ENCODE data around the gene KRTAP10-4. TPM values are rescaled to one million over a fixed set of nuclear protein-coding genes. Genes with fewer than 3 reads are reported as not detected.
"Not testable (repeated sequence)": the region's sequence is repeated elsewhere in the genome, so short reads cannot be mapped to it uniquely, and the experiment has no call there.

Gene KRTAP10-4
- polyA plus RNA-seq, 1 donor = not detected

DNA sequence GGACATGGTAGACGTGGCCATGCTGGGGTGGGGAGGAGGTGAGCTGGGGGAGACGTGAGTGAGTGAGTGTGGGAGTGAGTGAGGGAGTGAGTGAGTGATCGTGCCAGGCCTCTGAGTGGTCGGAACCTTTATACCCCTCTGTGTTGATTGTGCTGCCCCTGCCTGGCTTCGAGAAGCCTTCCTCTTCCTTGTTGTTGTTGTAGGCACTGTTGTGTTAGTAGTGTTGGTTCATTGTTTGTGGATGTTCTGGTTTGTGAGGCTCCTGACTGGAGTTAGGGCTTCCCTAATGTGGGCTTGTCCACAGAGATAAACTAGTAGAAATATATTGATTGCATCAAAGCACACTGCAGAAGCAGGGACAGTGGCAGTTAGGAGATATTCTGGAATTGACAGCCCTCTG is 14.8 kb upstream of the KRTAP10-4 start, which contains the start of gene KRTAP10-3:
TSS of gene KRTAP10-3 (minus strand) at position 101 of the 400 bp plus-strand sequence. CDS start at position 21, 80 bp downstream.
- no peak for DNase-seq

DNA sequence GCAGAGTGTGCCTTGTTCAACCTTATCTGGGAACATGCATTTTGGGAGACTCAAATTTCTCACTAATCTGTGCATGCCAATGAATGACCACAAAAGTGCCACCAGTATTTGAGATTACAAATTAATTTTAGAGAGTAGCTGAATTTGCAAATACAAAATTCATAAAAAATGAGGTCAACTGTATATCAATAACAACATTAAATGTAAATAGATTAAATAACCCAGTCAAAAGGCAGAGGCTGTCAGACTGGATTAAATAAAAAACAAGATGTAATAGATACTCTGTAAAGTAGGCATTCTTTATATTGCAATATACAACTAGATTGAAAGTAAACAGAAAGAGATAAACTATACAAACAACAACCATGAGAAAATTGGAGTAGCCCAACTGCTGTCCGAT is 9.4 kb upstream of the KRTAP10-4 start:
- DNase-seq = no peak

DNA sequence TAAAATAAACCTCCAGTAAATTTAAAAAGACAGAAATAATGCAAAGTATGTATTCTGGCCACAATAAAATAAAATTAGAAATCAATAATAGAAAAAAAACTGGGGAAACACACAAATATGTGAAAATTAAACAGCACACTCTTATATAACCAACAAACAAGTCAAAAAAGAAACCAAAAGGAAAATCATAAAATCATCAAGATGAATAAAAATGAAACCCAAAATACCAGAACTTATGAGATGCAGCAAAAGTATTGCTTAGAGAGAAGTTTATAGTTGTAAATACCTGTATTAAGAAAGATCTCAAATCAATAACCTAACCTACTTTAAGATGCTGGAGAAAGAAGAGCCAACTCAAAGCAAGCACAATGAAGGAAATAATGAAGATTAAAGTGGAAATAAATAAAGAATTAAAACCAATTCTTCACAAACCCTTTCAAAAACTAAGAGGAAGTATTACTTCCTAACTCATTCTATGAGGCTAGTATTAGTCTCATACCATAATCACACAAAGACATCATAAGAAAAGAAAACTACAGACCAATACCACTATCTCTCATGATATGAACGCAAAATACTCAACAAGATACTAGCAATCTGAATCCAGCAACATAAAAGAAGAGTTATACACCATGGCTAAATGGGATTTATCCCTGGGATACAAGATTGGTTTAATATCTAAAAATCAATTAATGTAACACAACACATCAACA is 8.5 kb upstream of the KRTAP10-4 start:
- DNase-seq = no peak

DNA sequence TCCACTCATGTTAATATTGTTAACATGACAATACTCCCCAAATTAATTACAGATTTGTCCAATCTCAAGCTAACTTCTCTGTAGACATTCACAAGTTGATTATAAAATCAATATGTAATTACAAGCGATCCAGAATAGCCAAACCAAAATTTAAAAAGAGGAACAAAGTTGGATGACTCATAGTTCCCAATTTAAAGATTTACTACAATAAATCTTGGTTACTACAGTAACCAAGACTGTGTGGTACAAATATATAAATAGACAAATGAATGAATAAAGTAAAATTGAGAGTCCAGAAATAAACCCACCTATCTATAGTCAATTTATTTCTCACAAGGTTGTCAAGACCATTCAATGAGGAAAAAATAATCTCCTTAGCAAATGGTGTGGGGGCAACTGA is 7.1 kb upstream of the KRTAP10-4 start:
- no peak for DNase-seq

DNA sequence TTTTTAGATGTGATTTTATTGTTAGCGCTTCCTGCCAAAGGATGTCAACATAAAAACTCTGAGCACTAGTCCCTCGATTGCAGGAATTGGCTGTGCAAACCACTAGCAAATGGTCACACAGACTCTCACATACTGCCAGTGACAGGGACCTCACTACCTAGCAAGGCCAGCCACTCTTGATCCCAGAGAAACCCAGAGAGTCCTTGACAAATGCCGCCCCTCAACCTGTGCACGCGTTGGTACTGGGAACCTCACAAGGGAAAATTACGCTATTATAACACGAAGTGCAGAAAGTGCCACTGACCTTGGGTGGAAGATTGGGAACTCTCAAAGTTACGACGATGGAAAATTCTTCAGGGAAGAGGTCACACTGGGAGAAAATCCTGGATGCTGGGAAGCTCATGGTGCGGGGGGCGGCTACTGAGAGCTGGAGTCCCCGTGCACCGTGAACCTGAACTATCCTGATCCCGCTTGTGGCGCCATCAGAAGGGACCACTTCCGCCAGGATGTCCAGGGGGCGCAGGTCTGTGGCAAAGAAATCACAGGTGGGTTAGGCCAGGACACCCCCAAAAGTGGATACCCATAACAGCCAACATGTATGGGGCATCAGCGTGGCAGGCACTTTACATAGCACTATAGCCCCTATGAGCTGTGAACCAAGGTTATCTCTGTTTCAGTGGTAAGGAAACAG is 5.9 kb upstream of the KRTAP10-4 start:
- no peak for DNase-seq

DNA sequence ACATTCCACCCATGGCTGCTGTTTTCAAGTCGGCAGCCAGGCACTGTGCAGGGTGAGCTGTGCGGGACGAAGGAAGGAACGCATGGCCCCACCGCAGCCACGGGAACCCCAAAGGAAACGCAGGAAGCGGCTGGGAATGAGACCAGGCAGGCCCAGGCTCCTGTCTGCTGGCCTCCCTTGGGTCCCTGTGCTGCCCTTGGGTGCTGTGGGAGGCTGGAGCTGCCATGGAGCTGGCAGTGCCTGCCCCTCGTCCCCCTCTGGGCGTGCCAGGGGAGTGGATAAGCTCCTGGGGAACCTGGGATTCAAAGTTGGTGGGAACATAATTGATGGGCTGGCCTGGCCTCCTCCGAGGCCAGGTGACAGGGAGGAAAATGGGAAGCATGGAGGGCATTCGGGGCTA is 5.3 kb upstream of the KRTAP10-4 start:
- DNase-seq = no peak

DNA sequence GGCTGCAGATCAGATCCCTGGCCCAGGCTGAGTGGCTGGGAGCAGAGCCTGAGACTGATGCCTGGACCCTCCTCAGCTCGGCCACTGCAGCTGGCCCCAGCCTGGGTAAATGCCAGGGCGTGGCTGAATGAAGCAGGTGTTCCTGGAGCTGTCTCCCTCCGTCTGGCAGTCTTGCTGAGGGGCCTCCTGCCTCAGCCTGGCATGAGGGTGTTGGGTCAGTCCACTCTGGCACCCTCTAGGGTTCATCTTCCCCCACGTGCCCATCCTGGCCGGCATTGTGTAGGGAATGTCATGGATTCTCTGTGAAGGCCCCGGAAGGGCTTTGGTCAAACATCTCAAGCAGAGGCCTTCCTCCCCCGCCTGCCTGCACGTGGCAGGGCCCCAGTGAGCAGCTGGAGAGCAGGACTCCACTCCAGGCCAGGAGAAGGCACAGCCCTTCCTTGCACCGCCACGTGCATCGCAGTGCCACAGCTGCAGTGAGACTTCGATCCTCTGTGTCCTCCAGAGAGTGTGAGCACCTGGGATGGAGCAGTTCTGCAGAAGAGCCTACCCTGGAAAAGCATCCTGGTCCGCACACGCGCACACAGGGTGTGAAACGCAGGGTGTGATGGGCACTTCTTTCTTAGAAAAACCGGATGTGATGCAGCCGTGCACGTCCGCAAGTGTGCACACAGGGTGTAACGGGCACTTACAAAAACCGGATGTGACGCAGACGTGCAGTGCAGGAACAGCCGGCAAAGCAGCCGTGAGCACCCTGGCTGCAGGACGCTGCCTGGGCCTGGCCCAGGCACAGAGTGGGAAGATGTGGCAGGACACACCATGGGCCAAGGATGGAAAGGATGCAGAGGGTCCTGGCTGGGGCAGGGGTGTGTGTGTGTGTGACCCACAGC is 4.6 kb upstream of the KRTAP10-4 start:
- DNase-seq = no peak

DNA sequence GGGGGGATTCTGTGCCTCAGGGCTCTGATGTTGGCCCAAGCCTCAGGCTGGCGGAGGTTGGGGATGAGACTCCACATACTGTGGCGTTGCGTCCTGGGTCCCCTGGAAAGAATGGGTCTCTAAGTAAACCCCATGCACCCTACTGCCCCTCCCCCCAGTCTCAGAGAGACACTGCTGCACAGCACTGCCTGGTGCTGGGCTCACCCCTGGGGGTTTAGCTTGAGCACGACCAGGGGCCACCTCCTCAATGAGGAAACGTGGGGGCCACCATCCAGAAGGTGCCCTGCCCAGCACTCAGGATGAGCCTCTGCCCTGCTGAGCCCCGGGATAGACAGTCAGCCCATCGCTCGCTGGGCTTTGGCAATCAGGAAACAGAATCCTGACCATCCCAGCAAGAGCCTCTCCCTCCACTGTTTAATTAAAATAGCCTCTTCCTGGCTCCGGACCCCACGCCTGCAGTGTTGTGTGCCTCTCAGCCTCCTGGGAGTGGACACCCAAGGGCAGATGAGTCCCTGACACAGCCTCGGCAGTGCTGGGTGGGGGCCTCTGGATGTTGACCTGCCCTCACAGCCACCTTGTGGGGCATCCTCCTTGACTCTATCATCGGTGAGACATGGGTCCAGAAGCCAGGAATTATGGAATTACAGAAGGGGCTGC is 3.5 kb upstream of the KRTAP10-4 start:
- DNase-seq = no peak

DNA sequence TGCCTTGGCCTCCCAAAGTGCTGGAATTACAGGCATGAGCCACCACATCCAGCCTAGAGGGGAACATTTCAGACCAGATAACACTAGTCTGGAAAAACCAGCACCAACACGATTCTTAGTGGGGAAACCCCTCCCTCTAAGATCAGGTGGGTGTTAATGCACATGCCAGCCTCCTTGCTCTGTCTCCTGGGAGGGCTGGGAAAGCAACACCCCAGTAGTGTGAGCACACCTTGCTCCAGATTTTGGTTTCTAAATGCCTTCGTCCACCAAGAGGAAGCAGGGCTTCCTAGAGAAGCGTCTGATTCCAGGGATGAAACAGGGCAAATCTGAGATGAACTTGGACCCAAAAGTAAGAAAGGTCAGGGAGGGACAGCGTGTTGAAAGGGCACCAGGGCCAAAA is 2.2 kb upstream of the KRTAP10-4 start:
- no peak for DNase-seq

DNA sequence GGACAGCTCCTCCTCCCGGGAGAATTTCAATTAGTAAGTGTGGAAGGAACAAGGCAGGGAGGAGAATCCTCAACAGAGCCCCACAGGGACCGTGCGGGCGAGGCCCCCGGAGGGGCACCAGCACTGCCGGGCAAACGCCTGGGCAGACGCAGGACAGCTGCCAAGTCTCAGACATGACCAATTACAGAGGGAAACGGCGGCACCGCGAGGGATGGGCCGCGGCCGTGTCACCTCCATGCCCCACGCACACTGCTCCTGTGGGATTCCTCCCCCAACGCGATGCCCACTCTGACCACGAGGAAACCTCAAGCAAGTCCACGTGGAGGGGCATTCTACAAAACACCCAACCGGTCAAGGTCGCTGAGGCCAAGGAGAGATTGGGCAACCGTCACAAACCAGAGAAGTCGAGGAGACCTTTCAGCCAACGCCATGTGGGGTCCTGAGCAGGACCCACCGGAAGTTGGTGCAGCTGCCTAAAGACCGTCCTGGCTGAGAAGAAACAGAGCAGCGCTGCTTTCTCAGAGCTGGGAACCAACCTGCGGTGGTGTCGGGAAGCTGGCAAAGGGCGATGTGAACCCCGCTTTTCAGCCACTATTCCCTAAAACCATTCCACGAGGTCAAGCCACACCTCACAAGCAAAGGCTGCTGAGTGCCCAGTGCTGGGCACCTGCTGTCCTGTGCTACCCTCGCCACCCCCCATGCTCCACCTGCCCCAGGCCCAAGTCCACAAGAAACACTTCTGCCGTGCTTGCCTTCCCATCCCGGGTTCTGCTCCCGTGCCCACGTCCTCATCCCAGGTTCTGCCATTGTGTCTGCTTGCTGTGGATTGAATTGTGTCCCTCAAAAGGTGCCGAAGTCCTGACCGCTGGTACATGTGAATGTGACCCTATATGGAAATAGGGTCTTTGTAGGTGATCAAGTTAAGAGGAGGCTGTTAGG is 1.4 kb upstream of the KRTAP10-4 start:
- no peak for DNase-seq

DNA sequence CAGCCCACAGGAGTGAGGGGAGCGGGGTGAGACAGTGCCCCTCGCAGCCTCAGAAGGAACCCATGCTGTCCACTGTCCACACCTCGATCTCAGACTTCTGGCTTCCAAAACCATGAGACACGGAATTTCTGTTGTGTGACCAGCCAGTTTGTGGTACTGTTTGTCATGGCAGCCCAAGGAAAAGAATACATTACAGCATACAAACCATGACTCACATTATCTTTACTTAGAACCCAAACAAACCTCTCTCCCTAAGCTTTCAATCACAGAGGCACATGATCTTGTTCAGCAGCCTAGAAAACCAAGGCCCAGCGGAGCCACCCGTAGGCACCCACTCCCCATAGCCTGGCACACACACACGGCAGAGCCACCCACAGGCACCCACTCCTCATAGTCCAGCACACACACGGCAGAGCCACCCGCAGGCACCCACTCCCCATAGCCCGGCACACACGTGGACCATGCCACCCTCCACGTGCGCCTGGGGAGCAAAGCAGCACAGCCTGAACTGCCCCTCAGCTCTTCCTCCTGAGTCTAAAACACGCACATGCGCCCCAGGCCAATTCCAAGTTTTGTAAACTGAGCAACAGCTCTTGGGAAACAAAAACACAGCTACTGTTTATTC is 458 bp upstream of the KRTAP10-4 start:
- DNase-seq = no peak

DNA sequence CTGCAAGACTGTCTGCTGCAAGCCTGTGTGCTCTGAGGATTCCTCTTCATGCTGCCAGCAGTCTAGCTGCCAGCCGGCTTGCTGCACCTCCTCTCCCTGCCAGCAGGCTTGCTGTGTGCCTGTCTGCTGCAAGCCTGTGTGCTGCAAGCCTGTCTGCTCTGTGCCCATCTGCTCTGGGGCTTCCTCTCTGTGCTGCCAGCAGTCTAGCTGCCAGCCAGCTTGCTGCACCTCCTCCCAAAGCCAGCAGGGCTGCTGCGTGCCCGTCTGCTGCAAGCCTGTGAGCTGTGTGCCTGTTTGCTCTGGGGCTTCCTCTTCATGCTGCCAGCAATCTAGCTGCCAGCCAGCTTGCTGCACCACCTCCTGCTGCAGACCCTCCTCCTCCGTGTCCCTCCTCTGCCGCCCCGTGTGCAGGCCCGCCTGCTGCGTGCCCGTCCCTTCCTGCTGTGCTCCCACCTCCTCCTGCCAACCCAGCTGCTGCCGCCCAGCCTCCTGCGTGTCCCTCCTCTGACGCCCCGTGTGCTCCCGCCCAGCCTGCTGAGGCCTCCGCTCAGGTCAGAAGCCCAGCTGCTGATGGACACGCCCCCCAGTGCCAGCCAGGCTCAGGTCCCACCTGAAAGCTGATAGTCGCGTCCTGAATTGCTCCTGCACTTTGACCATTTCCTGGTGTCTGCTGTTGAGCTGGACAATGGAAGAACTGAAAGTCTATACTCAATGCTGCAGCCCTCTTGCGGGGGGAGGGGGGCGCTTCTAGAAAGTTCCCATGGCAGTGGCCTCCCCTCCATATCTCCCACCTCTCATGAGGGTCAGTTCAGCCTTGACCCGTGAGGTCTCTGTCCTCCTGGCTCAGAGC is 1.2 kb downstream of the KRTAP10-4 start:
- DNase-seq = no peak

DNA sequence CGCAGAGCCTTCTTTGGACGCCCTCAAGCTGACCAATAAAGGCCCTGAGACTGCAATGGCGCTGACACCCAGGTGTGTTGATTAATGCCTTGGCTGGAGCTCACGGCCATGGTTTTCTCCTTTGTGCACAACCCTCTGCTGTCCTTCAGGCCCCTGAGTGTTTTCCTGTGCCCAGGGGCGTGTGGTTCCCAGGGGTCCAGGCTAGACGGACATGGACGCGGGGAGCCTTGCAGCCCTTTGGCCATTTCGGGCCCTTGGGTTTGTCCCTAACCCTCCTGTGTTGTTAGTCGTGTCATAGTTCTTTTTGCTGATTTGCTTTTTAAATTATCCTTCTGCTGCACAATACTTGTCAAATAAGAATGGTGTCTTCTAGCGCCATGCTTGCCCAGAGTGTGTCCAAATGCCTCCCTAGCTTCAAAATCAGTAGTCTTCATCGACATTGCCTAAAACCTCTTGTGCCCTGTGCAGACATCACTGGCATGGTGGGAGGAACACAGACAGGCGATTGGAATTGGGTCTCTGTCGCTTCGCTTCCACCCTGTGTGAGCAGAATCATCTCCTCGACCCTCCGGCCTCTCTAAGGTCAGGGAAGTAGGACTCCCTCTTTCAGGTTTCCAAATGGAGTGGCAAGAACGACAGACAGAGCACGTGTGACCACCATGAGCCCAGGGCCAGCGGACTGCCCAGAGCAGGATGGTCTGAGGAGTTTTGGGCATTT is 1.9 kb downstream of the KRTAP10-4 start:
- no peak for DNase-seq

DNA sequence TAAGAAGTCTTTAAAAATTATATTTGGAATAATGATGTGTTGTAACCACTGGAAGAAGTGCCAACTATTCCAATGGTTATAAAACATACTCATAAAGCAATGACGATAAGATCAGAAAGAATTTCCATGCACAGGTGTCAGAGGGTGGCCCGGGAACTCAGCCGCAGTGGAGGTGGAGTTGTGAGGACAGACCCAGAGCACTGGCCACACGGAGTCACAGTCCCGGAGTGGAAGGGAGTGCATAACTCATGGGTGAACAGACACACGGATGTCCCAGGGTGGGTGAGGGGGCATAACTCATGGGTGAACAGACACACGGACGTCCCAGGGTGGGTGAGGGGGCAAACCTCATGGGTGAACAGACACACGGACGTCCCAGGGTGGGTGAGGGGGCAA is 2.5 kb downstream of the KRTAP10-4 start:
- DNase-seq = no peak

DNA sequence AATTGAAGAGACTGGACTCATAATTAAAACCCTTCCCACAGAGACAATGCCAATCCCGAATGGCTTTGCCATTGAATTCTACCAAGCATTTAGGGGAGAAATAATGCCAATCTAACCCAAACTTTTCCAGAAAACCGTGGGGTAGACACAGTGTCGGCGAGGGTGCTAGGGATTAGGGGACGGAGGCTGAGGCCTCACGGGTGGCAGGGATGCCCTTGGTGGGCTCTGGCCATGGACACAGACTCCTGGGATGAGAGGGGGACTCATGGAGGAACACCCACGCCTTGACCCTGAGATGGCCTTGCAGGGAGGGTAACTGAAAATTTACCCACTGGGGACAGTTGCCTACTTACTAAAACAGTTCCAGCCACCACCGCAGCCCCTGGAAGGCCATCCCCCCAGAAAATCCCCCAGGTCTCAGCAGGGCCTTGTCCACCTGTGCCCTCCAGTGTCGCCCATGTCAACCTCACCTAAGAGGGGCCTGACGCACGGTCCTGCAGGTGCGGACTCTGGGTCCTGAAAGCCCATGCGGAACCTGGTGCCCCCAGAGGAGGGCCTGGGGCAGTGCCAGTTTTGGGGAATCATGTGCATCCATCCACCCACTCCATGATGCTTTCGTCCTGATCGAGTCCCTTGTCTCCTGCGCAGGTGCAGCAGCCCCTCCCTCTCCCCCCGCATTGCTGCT is 5.0 kb downstream of the KRTAP10-4 start:
- DNase-seq = no peak

DNA sequence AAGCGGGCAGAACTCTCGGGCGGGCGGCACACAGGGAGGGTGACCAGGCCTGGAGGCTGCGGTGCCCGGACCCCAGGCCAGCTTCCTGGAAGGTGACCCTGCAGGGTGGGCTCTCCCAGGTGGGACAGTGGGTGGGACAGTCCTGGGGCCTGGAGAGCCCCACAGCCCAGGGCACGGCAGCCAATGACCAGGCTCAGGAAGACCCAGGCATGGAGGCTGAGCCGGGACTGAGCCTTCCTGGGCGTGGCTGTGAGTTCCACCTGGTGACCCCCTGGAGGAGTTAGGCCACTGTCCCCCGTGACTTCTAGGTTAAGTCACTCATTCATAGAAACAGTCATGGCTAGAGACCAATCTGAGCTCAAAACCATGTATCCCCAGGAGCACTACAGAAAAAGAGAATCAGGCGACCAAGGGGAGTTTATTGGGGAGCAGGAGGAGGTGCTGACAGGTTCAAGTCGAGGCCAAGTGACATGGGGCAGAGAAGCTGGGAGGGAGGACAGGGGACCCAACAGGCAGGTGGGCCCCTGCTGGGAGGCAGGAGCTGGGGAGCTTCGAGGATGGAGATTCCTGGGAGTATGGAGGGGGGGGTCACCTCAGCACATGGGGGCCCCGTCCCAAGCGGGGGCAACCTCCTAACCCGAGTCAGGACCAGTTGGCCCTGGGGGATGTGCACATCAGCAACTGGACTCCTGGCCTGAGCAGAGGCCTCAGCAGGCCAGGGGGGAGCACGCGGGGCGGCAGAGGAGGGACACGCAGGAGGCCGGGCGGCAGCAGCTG is 5.7 kb downstream of the KRTAP10-4 start:
- no peak for DNase-seq

DNA sequence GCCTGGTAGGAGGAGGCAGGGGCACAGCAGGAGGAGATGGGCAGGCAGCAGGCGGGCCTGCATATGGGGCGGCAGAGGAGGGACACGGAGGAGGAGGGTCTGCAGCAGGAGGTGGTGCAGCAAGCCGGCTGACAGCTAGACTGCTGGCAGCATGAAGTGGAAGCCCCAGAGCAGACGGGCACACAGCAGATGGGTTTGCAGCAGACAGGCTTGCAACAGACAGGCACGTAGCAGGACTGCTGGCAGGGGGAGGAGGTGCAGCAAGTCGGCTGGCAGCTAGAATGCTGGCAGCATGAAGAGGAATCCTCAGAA is 6.3 kb downstream of the KRTAP10-4 start:
- no peak for DNase-seq

DNA sequence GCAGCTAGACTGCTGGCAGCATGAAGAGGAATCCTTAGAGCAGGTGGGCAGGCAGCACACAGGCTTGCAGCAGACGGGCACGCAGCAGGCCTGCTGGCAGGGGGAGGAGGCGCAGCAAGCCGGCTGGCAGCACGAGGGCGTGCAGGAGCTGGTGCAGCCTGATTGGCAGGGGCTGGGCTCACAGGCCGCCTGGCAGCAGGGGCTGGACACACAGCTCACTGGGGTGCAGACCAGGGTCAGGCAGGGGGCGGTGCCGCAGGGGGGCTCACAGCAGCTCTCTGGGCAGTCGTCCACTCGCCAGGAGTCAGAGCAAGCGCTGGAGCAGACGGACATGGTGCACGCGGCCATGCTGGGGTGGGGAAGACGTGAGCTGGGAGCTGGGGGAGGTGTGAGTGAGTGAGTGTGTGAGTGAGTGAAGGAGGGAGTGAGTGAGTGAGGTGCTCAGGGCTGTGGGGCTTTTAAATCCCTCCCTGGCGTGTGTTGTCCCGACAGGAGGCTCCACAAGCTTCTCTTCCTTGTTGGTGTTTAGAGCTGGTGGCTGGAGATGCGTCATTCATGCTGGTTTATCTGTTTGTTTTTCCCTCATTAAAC is 6.8 kb downstream of the KRTAP10-4 start, which contains the start of gene KRTAP10-5:
TSS of gene KRTAP10-5 (minus strand) at position 374 of the 591 bp plus-strand sequence. CDS start at position 348, 26 bp downstream.
- DNase-seq = not testable (repeated sequence)
